HUES6 (cell line): ENCODE data around the gene DLX4.

Source experiments
- H3K27ac ChIP-seq: 2 replicates; pipeline ENCODE4 v1.7.0; 2013; ENCODE audit warnings: low read depth, mild to moderate bottlenecking, low read length, inconsistent platforms
- H3K27me3 ChIP-seq: 2 replicates; pipeline ENCODE4 v1.6.1; 2013; ENCODE audit warnings: low read length; ENCODE audit not compliant: control insufficient read depth, insufficient read depth
- H3K36me3 ChIP-seq: 2 replicates; pipeline ENCODE4 v1.6.1; 2013; ENCODE audit warnings: low read length; ENCODE audit not compliant: control insufficient read depth, insufficient read depth
- H3K4me1 ChIP-seq: 2 replicates; pipeline ENCODE4 v1.6.1; 2013; ENCODE audit warnings: low read length; ENCODE audit not compliant: control insufficient read depth, insufficient read depth
- H3K4me3 ChIP-seq: 2 replicates; pipeline ENCODE4 v1.5.1; 2013; ENCODE audit warnings: low read depth, low read length
- H3K9ac ChIP-seq: one replicate; pipeline ENCODE4 v1.6.1; 2013; ENCODE audit warnings: mild to moderate bottlenecking, low read length
- H3K9me3 ChIP-seq: 2 replicates; pipeline ENCODE4 v1.6.1; 2013; ENCODE audit warnings: low read depth, low read length; ENCODE audit not compliant: control insufficient read depth, insufficient read depth

The DLX4 gene

DNA sequence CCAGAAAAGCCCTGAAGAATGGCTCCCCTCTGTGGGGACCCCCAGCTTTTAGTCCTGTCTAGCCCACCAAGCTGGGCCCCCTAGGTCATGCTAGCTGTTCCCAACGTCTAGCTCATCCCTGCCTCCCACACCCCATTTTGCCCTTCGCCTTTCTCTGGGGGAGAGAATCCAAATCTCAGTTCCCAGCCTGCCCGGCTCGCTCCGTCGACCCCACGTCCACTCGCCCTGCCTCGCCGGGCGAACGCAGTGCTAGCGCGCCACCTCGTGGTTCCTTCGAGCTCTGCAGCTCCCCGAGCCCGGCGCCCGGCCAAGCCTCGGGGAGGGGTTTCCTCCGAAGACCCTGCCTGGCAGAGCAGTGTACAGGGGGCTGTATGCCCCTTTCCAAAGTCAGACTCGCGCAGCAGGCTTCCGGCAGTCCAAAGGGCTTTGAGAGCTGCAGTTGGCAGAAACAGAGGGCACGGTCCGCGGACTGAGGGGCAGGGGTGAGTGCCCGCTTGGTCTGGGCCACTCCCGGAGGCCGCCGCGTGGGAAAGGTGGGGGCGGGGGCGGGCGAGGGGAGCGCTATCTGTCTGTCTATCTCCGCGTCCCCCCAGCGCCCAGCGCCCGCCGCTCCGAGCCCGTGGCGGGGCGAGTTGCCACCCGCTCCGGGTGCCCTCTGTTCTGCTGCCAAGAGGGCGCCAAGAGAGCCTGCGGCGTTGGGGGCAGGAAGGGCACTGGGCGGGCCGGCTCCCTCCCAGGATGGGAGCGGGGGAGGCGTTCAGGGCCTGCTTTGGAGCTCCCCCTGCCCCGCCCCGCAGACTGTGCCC is 27.7 kb downstream of the DLX4 start:
- Histone ChIP-seq H3K9me3 (no peaks in the 10 kb centered on the region), H3K9ac (no peak overlapping the region), H3K27ac (no peak overlapping the region), H3K36me3 (no peaks in the 10 kb centered on the region), H3K27me3 (peaks cover 88% of the 10 kb centered on the region), H3K4me1 (peaks cover 30% of the 10 kb centered on the region), H3K4me3 (peak overlapping the region; percentile 66)

DNA sequence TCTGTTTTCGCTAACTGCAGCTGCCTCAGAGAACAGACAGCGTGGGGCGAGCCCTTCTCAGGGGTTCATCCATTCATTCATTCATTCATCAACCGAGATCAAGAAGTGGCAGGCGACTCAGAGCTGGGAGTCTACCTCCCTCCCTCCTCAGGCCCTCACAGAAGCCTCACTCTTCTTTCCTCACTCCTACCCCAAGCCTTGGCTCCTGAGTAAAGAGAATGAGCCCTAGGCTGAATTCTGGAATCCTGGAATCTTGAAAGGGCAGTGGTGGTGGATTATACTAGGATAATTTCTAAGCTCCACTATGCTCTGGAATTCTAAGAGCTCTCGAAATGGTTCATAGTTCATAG is 28.3 kb downstream of the DLX4 start:
- Histone ChIP-seq H3K36me3 (no peaks in the 10 kb centered on the region), H3K9ac (no peak overlapping the region), H3K27me3 (peaks cover 88% of the 10 kb centered on the region), H3K4me1 (peaks cover 30% of the 10 kb centered on the region), H3K4me3 (peak overlapping the region; percentile 66), H3K9me3 (no peaks in the 10 kb centered on the region), H3K27ac (no peak overlapping the region)

DNA sequence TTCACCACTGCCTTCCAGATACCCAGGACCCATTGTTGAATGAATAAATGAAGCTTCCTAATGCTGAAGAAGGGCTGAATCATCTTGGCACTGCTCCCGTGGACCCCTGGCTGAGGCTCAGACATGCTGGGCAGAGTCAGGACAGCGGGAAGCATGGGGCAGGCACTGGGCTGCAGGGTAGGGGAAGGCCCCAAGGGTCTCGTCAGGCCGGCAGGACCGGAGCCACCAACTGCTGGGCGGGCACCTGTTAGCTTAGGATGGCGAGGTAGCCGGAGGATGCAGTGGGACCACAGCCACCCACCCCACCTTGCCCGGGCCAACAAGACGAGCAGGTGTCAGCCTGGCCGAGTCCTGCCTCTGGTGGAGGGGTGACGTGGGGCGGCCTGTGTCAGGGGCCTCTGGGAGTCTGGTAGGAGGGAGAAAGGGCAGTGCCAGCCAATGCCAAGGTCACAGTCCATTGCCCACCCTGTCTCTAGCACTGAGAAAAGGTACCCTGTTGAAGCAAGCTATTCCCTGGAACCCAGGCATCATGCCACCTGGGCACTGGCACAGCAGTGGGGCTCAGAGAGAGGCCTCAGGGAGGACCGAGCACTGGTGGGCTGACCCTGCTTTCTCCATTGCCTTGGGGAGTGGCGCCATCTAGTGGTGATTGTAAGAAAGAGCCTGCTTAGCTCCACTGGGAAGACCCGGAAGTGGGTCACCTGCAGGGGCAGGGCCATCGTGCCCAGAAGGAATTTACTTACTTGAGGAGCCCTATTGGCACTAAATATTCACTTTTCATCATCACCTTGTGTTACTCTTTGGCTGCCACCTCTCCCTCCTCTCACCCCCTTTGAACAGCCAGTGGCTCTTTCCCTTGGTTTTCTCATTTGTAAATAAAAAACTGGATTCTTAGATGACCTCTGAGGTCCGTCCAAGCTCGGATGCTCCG is 29.0 kb downstream of the DLX4 start:
- no peaks in the 10 kb centered on the region for H3K9me3 ChIP-seq
- H3K4me1 ChIP-seq: peaks cover 26% of the 10 kb centered on the region
- H3K27me3 ChIP-seq: peaks cover 84% of the 10 kb centered on the region
- H3K9ac ChIP-seq: no peak overlapping the region
- no peaks in the 10 kb centered on the region for H3K36me3 ChIP-seq
- no peak overlapping the region for H3K27ac ChIP-seq
- no peak overlapping the region for H3K4me3 ChIP-seq

DNA sequence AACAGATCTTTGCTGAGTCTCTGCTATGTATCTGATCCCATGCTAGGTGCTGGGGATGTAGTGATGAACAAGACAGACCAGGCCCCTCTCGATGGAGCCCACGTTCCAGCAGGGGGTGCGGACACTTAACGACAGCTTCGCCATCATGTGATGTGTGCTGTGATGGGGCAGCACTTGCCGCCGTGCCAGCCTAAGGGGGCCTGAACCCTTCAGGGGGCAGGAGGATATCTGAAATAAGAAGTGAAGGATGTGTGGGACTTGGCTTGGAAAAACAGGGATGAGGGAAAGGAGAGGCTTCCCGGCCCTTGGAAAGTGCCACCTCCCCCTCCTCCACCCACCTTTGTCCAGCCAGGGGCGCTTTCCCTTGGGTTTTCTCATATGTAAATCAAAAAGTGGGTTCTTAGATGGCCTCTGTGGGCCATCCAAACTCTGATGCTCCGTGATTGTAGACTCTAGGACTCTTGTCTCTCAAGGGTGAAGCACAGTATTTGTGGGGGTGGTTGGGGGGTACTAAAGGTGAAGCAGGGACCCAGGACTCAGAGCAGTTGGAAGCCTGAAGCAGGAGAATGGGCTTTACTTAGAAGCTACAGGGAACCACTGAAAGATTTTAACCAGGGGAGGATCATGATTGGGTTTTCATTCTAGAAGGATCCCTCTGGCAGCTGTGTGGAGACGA is 30.0 kb downstream of the DLX4 start:
- no peaks in the 10 kb centered on the region for H3K9me3 ChIP-seq
- H3K36me3 ChIP-seq: no peaks in the 10 kb centered on the region
- no peak overlapping the region for H3K9ac ChIP-seq
- H3K4me3 ChIP-seq: no peak overlapping the region
- peaks cover 75% of the 10 kb centered on the region for H3K27me3 ChIP-seq
- no peak overlapping the region for H3K27ac ChIP-seq
- H3K4me1 ChIP-seq: peaks cover 21% of the 10 kb centered on the region

DNA sequence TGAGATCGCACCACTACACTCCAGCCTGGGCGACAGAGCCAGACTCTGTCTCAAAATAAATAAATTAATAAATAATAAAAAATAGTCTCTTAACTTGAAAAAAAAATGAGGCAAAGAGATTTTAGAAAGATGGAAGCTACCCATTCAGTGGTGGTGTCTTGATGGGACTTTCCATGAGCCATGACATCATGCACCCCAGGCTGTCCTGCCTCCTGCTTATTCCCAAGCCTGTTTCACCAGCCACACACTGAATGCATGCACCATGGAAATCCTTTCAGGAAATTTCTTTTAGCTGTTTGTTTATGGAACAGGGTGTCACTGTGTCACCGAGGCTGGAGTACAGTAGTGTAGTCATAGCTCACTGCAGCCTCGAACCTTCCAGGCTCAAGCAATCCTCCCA is 34.9 kb downstream of the DLX4 start:
- H3K27me3 ChIP-seq: peaks cover 33% of the 10 kb centered on the region
- H3K27ac ChIP-seq: no peak overlapping the region
- H3K9ac ChIP-seq: no peak overlapping the region
- H3K36me3 ChIP-seq: no peaks in the 10 kb centered on the region
- H3K4me3 ChIP-seq: no peak overlapping the region
- 0 out of 2 replicates have a peak, but pooled peaks cover under 1% of the 10 kb centered on the region for H3K4me1 ChIP-seq
- peaks cover 2% of the 10 kb centered on the region; the same call in 1 of the 2 replicates for H3K9me3 ChIP-seq

DNA sequence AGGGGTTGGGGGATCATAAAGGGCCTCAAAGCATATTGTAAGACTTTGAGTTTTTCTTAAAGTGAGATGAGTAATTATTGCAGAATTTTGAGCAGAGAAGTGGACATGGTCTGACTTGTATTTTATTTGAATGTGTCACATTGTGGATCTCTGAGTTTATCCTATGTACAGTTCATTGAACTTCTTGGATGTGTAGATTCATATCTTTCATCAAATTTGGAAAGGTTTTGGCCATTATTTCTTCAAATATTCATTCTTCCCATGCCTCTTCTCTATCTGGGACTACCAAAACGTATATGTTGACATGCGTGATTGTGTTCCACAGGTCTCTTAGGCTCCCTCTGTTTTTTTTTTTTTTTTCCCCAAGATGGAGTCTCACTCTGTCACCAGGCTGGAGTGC is 40.3 kb downstream of the DLX4 start:
- H3K27ac ChIP-seq: no peak overlapping the region
- H3K9me3 ChIP-seq: peaks cover 22% of the 10 kb centered on the region
- H3K4me1 ChIP-seq: no peaks in the 10 kb centered on the region
- no peak overlapping the region for H3K9ac ChIP-seq
- H3K27me3 ChIP-seq: no peaks in the 10 kb centered on the region
- no peak overlapping the region for H3K4me3 ChIP-seq
- H3K36me3 ChIP-seq: no peaks in the 10 kb centered on the region

DNA sequence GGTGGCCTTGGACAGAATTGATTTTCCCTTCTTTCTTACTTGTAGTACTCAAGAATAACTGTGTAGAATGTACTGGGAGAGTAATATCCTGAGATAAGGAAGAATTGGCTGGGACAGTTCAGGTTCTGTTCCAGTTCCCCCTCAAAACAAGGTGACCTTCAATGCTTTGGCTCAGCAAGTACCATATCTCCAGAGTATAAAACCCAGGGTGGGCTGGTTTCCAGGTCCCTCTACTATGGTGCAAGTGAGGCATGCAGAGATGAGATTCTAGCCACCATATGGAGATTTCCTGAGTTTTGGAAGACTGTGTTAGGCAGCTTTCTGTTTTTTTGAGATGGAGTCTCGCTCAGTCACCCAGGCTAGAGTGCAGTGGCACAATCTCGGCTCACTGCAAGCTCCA is 44.1 kb downstream of the DLX4 start:
- no peak overlapping the region for H3K4me3 ChIP-seq
- no peak overlapping the region for H3K9ac ChIP-seq
- peaks cover 33% of the 10 kb centered on the region for H3K9me3 ChIP-seq
- H3K36me3 ChIP-seq: no peaks in the 10 kb centered on the region
- no peak overlapping the region for H3K27ac ChIP-seq
- H3K4me1 ChIP-seq: no peaks in the 10 kb centered on the region
- H3K27me3 ChIP-seq: no peaks in the 10 kb centered on the region

DNA sequence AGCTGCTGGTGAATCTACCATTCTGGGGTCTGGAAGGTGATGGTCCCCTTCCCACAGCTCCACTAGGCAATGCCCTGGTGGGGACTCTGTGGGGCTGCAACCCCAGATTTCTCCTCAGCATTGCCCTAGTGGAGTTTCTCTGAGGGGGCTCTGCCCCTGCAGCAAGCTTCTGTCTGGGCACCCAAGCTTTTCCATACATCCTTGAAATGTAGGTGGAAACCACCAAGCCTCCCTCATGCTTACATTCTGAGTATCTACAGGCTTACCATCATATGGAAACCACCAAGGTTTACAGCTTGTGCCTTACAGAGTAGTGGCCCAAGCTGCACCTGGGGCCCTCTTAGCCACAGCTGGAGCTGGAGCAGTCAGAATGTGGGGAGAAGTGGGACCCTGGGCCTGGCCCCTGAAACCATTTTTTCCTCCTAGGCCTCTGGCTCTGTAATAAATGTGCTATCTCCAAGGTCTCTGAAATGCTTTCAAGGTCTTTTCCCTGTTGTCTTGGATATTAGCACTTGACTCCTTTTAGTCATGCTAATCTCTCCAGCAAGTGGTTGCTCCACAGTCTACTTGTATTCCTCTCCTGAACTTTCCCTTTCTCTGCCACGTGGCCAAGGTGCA is 45.6 kb downstream of the DLX4 start:
- H3K36me3 ChIP-seq: no peaks in the 10 kb centered on the region
- no peak overlapping the region for H3K9ac ChIP-seq
- H3K27me3 ChIP-seq: no peaks in the 10 kb centered on the region
- H3K4me3 ChIP-seq: no peak overlapping the region
- H3K9me3 ChIP-seq: peaks cover 26% of the 10 kb centered on the region
- H3K27ac ChIP-seq: no peak overlapping the region
- H3K4me1 ChIP-seq: no peaks in the 10 kb centered on the region

DNA sequence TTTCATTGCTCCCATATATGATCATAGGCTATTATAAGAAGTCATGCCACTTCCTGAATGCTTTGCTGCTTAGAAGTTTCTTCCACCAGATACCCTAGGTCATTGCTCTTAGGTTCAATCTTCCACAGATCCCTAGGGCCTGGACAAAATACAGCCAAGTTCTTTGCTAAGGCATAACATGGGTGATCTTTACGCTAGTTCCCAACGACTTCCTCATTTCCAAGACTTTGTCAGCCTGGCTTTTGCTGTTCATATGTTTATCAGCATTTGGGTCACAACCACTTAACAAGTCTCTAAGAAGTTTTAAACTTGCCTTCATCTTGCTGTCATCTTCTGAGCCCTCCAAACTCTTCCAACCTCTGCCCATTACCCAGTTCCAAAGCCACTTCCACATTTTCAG is 46.2 kb downstream of the DLX4 start:
- H3K27me3 ChIP-seq: no peaks in the 10 kb centered on the region
- H3K4me1 ChIP-seq: no peaks in the 10 kb centered on the region
- peaks cover 26% of the 10 kb centered on the region for H3K9me3 ChIP-seq
- no peak overlapping the region for H3K4me3 ChIP-seq
- H3K27ac ChIP-seq: no peak overlapping the region
- H3K9ac ChIP-seq: no peak overlapping the region
- H3K36me3 ChIP-seq: no peaks in the 10 kb centered on the region

DNA sequence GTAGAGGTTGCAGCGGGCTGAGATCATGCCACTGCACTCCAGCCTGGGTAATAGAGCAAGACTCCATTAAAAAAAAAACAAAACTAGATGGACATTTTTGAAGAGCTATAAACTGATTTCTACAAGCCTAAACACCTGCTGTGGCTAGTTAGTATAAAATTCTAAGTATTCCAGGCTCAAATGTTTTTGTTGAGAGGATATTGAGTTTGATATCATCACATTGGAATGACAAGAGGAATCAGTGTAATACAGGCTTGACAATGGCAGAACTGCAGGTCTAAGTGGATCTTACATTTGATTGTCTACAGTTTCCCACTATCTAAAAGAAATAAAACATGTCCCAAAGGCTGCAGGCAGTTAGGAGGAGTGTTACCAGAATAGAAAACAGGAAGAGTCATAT is 49.9 kb downstream of the DLX4 start:
- peaks cover 3% of the 10 kb centered on the region; the same call in 1 of the 2 replicates for H3K27me3 ChIP-seq
- no peak overlapping the region for H3K4me3 ChIP-seq

More for the DNA sequence above, 49.9 kb downstream of the DLX4 start:
- Histone ChIP-seq H3K9me3 (peaks cover 18% of the 10 kb centered on the region), H3K36me3 (no peaks in the 10 kb centered on the region), H3K9ac (no peak overlapping the region), H3K4me1 (no peaks in the 10 kb centered on the region), H3K27ac (no peak overlapping the region)
